GM18867 (cell line): ENCODE measurements around the gene NR4A2.

Source experiments
- ATAC-seq: cut with Tn5 transposase; IDR thresholded peaks from one replicate; pipeline ENCODE4 v1.9.1; 2021; ENCODE audit warnings: mild to moderate bottlenecking, moderate library complexity; ENCODE audit not compliant: unreplicated experiment

NR4A2 gene

GRCh38 chr2:156340804-156341451, 8.4 kb upstream of the NR4A2 start:
- ATAC-seq: peak; percentile 8

GRCh38 chr2:156340377-156340776, 7.9 kb upstream of the NR4A2 start:
- peak; percentile 13 for ATAC-seq

GRCh38 chr2:156339865-156340264, 7.3 kb upstream of the NR4A2 start:
- ATAC-seq: no peak

GRCh38 chr2:156339110-156339847, 6.8 kb upstream of the NR4A2 start:
- ATAC-seq: no peak

GRCh38 chr2:156338578-156338977, 6.1 kb upstream of the NR4A2 start:
- no peak for ATAC-seq

- peak; percentile 15 for ATAC-seq
Measured at GRCh38 chr2:156334496-156335478, 2.3 kb upstream of the NR4A2 start.

- ATAC-seq: peak; percentile 42
Measured at GRCh38 chr2:156333951-156334495, 1.5 kb upstream of the NR4A2 start.

- ATAC-seq: peak; percentile 16
Measured at GRCh38 chr2:156333274-156333950, 891 bp upstream of the NR4A2 start.

GRCh38 chr2:156332284-156332533, 312 bp downstream of the NR4A2 start:
- no peak for ATAC-seq

- no peak for ATAC-seq
Measured at GRCh38 chr2:156331572-156332283, 793 bp downstream of the NR4A2 start.

GRCh38 chr2:156329927-156330726, 2.4 kb downstream of the NR4A2 start:
- ATAC-seq: no peak

GRCh38 chr2:156329031-156329926, 3.2 kb downstream of the NR4A2 start:
- no peak for ATAC-seq

GRCh38 chr2:156327835-156328695, 4.5 kb downstream of the NR4A2 start:
- no peak for ATAC-seq

GRCh38 chr2:156326526-156327095, 5.9 kb downstream of the NR4A2 start:
- no peak for ATAC-seq

- ATAC-seq: no peak
Measured at GRCh38 chr2:156325688-156326525, 6.6 kb downstream of the NR4A2 start.

GRCh38 chr2:156323754-156324153, 8.8 kb downstream of the NR4A2 start:
- ATAC-seq: no peak
